ENCODE measurements around the gene RPA1. TPM values are rescaled to one million over a fixed set of nuclear protein-coding genes. Genes with fewer than 3 reads are reported as not detected.

RPA1 gene
- total and polyA plus RNA-seq, 4 donors: 9.2 to 29.5 (median 11.9) TPM

GRCh38 chr17:1868090-1868489 is 38.3 kb downstream of the RPA1 start:
- H3K4me1 ChIP-seq (ENCODE audit: control insufficient read depth in 4 of 4, insufficient read depth in 4 of 4, low read length in 3 of 4): no peaks in the 10 kb centered on the region
- WGBS: 96% methylated on average over 8 of the region's 8 CpGs
- no peaks in the 10 kb centered on the region for H3K27me3 ChIP-seq (ENCODE audit: control insufficient read depth in 4 of 4, insufficient read depth in 4 of 4, low read length in 3 of 4)
- H3K9me3 ChIP-seq (ENCODE audit: control insufficient read depth in 4 of 4, low read length in 3 of 4): no peaks in the 10 kb centered on the region
- DNase-seq (ENCODE audit: low spot score): no peak
- H3K4me3 ChIP-seq (ENCODE audit: low read depth in 1 of 3, low read length in 3 of 3): no peak overlapping the region
- no peak overlapping the region for H3K27ac ChIP-seq (ENCODE audit: low read depth in 1 of 2, low read length in 2 of 2)
- H3K36me3 ChIP-seq (ENCODE audit: control insufficient read depth in 4 of 4, insufficient read depth in 3 of 4, low read depth in 1 of 4, low read length in 3 of 4): peaks cover 0 to 16% (median 5%) of the 10 kb centered on the region in 4 donors
- H3K9ac ChIP-seq (ENCODE audit: low read depth in 1 of 2, low read length in 2 of 2): no peak overlapping the region
- TF ChIP-seq, protein P1, sequence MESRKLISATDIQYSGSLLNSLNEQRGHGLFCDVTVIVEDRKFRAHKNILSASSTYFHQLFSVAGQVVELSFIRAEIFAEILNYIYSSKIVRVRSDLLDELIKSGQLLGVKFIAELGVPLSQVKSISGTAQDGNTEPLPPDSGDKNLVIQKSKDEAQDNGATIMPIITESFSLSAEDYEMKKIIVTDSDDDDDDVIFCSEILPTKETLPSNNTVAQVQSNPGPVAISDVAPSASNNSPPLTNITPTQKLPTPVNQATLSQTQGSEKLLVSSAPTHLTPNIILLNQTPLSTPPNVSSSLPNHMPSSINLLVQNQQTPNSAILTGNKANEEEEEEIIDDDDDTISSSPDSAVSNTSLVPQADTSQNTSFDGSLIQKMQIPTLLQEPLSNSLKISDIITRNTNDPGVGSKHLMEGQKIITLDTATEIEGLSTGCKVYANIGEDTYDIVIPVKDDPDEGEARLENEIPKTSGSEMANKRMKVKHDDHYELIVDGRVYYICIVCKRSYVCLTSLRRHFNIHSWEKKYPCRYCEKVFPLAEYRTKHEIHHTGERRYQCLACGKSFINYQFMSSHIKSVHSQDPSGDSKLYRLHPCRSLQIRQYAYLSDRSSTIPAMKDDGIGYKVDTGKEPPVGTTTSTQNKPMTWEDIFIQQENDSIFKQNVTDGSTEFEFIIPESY (IDR thresholded peaks at IDR 0.05): no peak
- TF ChIP-seq HNF4A (conservative IDR thresholded peaks at IDR 0.05) (no peak), RAD21 (IDR thresholded peaks at IDR 0.05) (no peak), GABPA (IDR thresholded peaks at IDR 0.05 in 1 of 2, conservative IDR thresholded peaks at IDR 0.05 in 1 of 2) (no peak), RXRA (IDR thresholded peaks at IDR 0.05) (no peak), ATF3 (IDR thresholded peaks at IDR 0.05) (no peak), JUND (IDR thresholded peaks at IDR 0.05) (no peak), SP1 (IDR thresholded peaks at IDR 0.05) (no peak), MAX (IDR thresholded peaks at IDR 0.05) (no peak), HNF4G (IDR thresholded peaks at IDR 0.05) (no peak), REST (IDR thresholded peaks at IDR 0.05) (no peak), FOXA2 (IDR thresholded peaks at IDR 0.05) (no peak), NR2F2 (IDR thresholded peaks at IDR 0.05) (no peak)
- TF ChIP-seq, protein P2, sequence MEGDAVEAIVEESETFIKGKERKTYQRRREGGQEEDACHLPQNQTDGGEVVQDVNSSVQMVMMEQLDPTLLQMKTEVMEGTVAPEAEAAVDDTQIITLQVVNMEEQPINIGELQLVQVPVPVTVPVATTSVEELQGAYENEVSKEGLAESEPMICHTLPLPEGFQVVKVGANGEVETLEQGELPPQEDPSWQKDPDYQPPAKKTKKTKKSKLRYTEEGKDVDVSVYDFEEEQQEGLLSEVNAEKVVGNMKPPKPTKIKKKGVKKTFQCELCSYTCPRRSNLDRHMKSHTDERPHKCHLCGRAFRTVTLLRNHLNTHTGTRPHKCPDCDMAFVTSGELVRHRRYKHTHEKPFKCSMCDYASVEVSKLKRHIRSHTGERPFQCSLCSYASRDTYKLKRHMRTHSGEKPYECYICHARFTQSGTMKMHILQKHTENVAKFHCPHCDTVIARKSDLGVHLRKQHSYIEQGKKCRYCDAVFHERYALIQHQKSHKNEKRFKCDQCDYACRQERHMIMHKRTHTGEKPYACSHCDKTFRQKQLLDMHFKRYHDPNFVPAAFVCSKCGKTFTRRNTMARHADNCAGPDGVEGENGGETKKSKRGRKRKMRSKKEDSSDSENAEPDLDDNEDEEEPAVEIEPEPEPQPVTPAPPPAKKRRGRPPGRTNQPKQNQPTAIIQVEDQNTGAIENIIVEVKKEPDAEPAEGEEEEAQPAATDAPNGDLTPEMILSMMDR (IDR thresholded peaks at IDR 0.05; ENCODE audit: low read depth, low read length, missing input control): no peak

- peaks cover 2 to 33% (median 13%) of the 10 kb centered on the region in 4 donors for H3K36me3 ChIP-seq (ENCODE audit: control insufficient read depth in 4 of 4, insufficient read depth in 3 of 4, low read depth in 1 of 4, low read length in 3 of 4)
- no peaks in the 10 kb centered on the region for H3K9me3 ChIP-seq (ENCODE audit: control insufficient read depth in 4 of 4, low read length in 3 of 4)
- no peaks in the 10 kb centered on the region for H3K4me1 ChIP-seq (ENCODE audit: control insufficient read depth in 4 of 4, insufficient read depth in 4 of 4, low read length in 3 of 4)
- H3K4me3 ChIP-seq (ENCODE audit: low read depth in 1 of 3, low read length in 3 of 3): no peak overlapping the region
- TF ChIP-seq YY1 (IDR thresholded peaks at IDR 0.05) (no peak), RXRA (IDR thresholded peaks at IDR 0.05) (no peak), JUND (IDR thresholded peaks at IDR 0.05) (no peak), MAX (IDR thresholded peaks at IDR 0.05) (no peak), FOXA1 (IDR thresholded peaks at IDR 0.05) (no peak), GABPA (IDR thresholded peaks at IDR 0.05 in 1 of 2, conservative IDR thresholded peaks at IDR 0.05 in 1 of 2) (no peak), TAF1 (conservative IDR thresholded peaks at IDR 0.05) (no peak), FOXA2 (IDR thresholded peaks at IDR 0.05) (no peak), HNF4A (conservative IDR thresholded peaks at IDR 0.05) (no peak), ATF3 (IDR thresholded peaks at IDR 0.05) (no peak), NR2F2 (IDR thresholded peaks at IDR 0.05) (no peak), SP1 (IDR thresholded peaks at IDR 0.05) (no peak)
- TF ChIP-seq, protein P1 (IDR thresholded peaks at IDR 0.05): no peak
- no peak for DNase-seq (ENCODE audit: low spot score)
- H3K27me3 ChIP-seq (ENCODE audit: control insufficient read depth in 4 of 4, insufficient read depth in 4 of 4, low read length in 3 of 4): no peaks in the 10 kb centered on the region
- 90% methylated on average over 3 of the region's 3 CpGs for WGBS
- H3K27ac ChIP-seq (ENCODE audit: low read depth in 1 of 2, low read length in 2 of 2): no peak overlapping the region
- no peak overlapping the region for H3K9ac ChIP-seq (ENCODE audit: low read depth in 1 of 2, low read length in 2 of 2)
Measured at GRCh38 chr17:1870592-1870991, 40.8 kb downstream of the RPA1 start.
